GM12864 (cell line): ENCODE measurements around the gene HSD11B2.

Experiments
- DNase-seq: peaks from one replicate; pipeline ENCODE4 v3.0.0-alpha.2; 2011; ENCODE audit warnings: low read depth
- H3K4me3 ChIP-seq: 2 replicates; pipeline ENCODE4 v1.5.1; 2011; ENCODE audit warnings: mild to moderate bottlenecking, low read depth, low read length, control low read depth
- TF ChIP-seq, protein P1 (sequence below): IDR thresholded peaks from 2 replicates; pipeline ENCODE4 v1.5.1; 2011; ENCODE audit warnings: low read depth, mild to moderate bottlenecking, moderate library complexity, low read length, control low read depth, inconsistent platforms; ENCODE audit errors: missing control alignments

The HSD11B2 gene

DNA sequence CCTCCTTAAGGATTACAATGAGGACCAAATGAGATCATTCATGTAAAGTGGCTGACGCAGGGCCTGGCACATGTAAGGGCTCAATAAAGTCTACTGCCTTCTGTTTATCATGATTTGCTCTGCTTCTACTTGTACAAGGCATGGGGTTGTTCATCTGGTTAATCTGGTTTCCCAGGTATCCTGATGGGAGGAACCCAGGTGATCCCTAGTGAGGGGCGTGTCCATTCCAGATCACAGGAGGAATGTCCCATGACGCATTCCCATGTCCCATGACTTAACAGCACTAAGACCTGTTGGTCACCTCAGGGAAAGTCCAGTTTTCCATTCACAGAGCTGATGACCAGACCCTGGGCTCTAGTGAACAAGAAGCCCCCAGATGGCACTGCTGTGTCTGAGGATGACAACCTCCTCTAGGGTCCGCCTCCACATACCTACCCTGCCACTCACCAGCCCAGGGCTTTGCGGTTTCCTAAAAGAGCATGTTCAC is 26.1 kb upstream of the HSD11B2 start:
- TF ChIP-seq, protein P1, sequence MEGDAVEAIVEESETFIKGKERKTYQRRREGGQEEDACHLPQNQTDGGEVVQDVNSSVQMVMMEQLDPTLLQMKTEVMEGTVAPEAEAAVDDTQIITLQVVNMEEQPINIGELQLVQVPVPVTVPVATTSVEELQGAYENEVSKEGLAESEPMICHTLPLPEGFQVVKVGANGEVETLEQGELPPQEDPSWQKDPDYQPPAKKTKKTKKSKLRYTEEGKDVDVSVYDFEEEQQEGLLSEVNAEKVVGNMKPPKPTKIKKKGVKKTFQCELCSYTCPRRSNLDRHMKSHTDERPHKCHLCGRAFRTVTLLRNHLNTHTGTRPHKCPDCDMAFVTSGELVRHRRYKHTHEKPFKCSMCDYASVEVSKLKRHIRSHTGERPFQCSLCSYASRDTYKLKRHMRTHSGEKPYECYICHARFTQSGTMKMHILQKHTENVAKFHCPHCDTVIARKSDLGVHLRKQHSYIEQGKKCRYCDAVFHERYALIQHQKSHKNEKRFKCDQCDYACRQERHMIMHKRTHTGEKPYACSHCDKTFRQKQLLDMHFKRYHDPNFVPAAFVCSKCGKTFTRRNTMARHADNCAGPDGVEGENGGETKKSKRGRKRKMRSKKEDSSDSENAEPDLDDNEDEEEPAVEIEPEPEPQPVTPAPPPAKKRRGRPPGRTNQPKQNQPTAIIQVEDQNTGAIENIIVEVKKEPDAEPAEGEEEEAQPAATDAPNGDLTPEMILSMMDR: no peak
- H3K4me3 ChIP-seq: no peak overlapping the region
- no peak for DNase-seq

DNA sequence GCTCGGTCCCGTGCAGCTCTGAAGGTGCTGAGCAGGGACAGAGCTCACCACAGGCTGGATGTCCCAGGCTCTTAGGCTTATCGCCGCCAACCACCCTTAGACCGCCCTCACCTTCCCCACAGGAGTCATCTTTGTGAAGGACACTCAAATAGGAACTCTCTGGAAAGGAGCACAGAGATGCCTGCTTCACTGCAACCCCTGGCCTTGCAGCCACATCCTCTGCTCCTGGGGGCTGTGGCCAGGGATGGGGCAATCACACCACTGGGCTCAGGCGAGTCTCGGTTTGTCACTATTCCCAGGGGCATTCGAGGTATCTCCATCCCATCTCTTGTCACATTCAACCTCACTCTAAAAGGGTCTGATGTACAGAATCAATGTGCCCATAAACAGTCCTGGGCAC is 25.6 kb upstream of the HSD11B2 start:
- no peak for DNase-seq
- H3K4me3 ChIP-seq: no peak overlapping the region
- TF ChIP-seq, protein P1: no peak

DNA sequence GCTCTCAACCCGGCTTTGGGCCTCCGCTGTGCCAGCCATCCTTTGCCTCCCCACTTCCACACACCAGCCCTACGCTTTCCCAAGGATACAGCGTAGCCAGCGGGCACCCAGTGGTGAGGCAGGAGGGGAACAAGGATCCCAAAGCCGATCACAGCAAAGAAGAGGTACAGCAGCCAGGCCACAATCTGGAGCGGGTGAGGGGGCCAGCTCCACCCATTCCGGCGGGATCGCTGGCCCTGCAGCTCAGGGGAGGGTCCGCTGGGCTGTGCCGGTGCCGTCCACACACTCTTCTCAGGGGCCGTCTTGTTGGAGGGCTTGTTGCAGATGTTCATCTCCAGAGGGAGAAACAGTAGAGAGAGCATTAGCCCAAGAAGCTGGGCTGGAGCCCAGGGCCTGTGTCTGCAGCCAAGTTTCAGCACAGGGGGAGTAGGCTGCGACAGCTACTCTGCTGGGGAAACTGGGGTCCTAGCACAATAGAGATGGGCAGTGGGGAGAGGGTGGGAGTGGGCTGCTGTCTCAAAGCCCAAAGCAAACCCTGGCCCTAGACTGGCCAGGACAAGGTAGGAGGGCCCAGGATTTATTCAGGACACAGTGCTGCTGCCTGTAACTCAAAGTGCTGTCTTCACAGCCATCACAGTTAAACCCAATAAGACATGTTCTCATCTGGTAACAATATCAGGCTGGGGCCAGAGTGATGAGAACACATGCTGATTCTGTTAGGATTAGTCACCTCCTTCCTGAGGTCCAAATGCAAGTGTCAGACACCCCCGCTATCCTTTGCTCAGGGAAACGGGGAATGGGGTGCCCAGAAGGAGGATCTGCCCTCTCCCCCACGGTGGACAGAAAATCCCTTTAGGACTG is 24.6 kb upstream of the HSD11B2 start:
- TF ChIP-seq, protein P1: no peak

DNA sequence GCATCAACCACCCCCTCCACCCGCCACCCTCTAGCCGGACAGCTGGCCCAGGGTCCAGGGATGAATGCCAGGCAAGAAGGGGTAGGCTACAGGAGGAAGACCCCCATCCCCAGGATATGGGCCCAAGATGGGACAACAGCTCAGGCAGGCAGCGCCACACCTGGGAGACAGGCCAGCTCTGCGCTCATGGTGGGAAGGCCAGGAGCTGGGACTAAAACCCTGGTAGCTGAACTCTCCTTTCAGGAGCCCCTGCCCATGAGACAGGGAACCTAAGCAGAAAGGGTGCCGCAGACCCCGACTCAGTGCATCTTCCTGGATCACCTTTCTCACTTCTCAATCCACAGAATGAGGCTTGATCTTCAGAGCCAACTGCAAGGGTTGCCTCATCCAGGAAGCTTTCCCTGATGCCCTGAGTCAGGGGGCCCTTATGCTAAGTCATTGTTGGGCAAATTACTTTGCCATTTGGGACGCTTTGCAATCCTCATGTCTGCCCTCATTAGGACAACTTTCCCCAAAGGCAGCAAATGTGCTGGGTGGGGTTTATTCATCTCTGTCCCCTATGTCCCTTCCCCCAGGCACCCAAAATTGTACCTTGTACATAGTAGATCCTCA is 23.6 kb upstream of the HSD11B2 start:
- TF ChIP-seq, protein P1: no peak
- DNase-seq: no peak
- H3K4me3 ChIP-seq: no peak overlapping the region

More for the DNA sequence above, 24.6 kb upstream of the HSD11B2 start:
- no peak for DNase-seq
- H3K4me3 ChIP-seq: no peak overlapping the region

DNA sequence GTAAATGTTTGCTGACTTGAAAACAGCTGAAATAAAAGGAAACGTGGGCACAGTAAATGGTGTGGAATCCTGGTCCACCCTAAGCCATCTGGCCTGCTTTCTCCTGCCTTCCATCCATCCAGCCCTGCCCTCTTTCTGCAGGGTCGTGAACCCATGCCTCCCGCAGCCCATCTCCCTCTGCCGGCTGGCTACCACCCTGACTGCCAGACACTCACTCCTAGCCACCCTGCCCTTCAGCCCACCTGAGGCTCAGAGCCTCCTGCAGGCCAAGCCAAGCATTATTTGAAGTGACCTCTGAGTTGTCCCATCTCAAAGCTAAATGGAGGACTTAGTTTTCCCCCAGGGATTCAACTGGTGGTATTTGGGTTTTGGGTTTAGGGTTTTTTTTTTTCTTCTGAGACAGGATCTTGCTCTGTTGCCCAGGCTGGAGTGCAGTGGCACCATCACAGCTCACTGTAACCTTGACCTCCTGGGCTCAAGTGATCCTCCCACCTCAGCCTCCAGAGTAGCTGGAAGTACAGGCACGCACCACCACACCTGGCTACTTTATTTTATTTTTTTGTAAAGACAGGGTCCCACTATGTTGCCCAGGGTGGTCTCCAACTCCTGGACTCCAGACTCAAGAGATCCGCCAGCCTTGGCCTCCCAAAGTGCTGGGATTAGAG is 23.0 kb upstream of the HSD11B2 start:
- TF ChIP-seq, protein P1: no peak
- no peak overlapping the region for H3K4me3 ChIP-seq
- no peak for DNase-seq

DNA sequence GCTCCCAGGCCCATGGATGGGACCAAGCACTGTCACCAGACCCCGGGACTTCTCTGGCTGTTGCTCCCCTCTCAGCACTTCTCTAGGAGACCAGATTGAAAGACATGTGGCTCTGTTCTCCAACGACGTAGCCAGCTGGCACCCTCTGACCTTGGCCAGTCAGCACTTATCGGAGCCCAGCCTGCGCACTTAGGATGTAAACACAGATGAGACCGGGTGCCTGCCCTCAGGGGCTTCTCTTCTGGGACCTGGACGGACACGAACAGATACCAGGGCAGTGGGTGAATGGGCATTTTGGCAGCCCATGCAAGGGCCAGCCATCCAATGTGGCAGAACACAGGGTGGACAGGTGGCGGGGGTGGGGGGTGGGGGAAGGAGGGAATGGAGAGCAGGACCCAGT is 21.3 kb upstream of the HSD11B2 start:
- DNase-seq: no peak
- no peak overlapping the region for H3K4me3 ChIP-seq
- TF ChIP-seq, protein P1: no peak
